ENCODE measurements around the gene KDM4C. TPM values are rescaled to one million over a fixed set of nuclear protein-coding genes. Genes with fewer than 3 reads are reported as not detected.

Gene KDM4C
- total RNA-seq, 1 donor: 50.7 TPM

- Histone ChIP-seq H3K4me2 (ENCODE audit: insufficient read depth, low read length) (no peak overlapping the region), H3K36me3 (ENCODE audit: insufficient read depth, low read length) (no peaks in the 10 kb centered on the region), H3K9me3 (ENCODE audit: low read depth, low read length) (no peaks in the 10 kb centered on the region), H3K79me2 (ENCODE audit: insufficient read depth, low read length) (no peaks in the 10 kb centered on the region), H3K27me3 (ENCODE audit: insufficient read depth, low read length) (no peaks in the 10 kb centered on the region), H2AFZ (ENCODE audit: low read length) (no peak overlapping the region), H3K4me3 (ENCODE audit: insufficient read depth, low read length) (no peak overlapping the region), H3K4me1 (ENCODE audit: insufficient read depth, low read length) (no peaks in the 10 kb centered on the region), H4K20me1 (ENCODE audit: insufficient read depth, low read length) (no peaks in the 10 kb centered on the region), H3K27ac (ENCODE audit: low read depth, low read length) (no peak overlapping the region)
- no peak for DNase-seq (ENCODE audit: insufficient read length, low spot score, missing footprints)
- TF ChIP-seq, protein P1, sequence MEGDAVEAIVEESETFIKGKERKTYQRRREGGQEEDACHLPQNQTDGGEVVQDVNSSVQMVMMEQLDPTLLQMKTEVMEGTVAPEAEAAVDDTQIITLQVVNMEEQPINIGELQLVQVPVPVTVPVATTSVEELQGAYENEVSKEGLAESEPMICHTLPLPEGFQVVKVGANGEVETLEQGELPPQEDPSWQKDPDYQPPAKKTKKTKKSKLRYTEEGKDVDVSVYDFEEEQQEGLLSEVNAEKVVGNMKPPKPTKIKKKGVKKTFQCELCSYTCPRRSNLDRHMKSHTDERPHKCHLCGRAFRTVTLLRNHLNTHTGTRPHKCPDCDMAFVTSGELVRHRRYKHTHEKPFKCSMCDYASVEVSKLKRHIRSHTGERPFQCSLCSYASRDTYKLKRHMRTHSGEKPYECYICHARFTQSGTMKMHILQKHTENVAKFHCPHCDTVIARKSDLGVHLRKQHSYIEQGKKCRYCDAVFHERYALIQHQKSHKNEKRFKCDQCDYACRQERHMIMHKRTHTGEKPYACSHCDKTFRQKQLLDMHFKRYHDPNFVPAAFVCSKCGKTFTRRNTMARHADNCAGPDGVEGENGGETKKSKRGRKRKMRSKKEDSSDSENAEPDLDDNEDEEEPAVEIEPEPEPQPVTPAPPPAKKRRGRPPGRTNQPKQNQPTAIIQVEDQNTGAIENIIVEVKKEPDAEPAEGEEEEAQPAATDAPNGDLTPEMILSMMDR (IDR thresholded peaks at IDR 0.05; ENCODE audit: extremely low read depth, low read depth, low read length): no peak
Observed at GRCh38 chr9:7196467-7196866, 438.7 kb downstream of the KDM4C start.

DNA sequence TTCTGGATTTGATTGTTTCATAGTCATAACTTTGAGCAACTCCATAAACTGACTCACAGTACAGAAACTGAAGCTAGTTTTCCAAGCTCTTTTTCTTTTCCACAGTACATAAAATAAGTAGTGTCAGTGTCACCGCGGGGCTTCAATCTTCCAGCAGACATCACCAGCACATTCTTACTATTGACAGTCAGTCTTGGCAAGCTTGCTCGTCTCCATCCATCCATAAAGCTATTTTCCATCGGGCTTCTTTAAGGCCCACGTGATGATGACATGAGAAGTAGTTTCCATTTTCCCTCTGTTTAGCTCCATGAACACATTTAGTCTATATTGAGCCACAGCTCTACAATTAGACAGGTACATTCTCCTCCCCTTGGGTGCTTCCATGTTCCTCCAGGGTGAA, 443.4 kb downstream of the KDM4C start:
- H3K36me3 ChIP-seq (ENCODE audit: insufficient read depth, low read length): no peaks in the 10 kb centered on the region
- H4K20me1 ChIP-seq (ENCODE audit: insufficient read depth, low read length): no peaks in the 10 kb centered on the region
- H3K4me3 ChIP-seq (ENCODE audit: insufficient read depth, low read length): no peak overlapping the region
- H3K27ac ChIP-seq (ENCODE audit: low read depth, low read length): no peak overlapping the region
- H3K4me2 ChIP-seq (ENCODE audit: insufficient read depth, low read length): no peak overlapping the region
- H3K9me3 ChIP-seq (ENCODE audit: low read depth, low read length): no peaks in the 10 kb centered on the region
- H3K79me2 ChIP-seq (ENCODE audit: insufficient read depth, low read length): no peaks in the 10 kb centered on the region
- TF ChIP-seq, protein P1 (IDR thresholded peaks at IDR 0.05; ENCODE audit: extremely low read depth, low read depth, low read length): no peak
- DNase-seq (ENCODE audit: insufficient read length, low spot score, missing footprints): no peak
- H2AFZ ChIP-seq (ENCODE audit: low read length): no peak overlapping the region
- no peaks in the 10 kb centered on the region for H3K27me3 ChIP-seq (ENCODE audit: insufficient read depth, low read length)
- H3K4me1 ChIP-seq (ENCODE audit: insufficient read depth, low read length): no peaks in the 10 kb centered on the region

DNA sequence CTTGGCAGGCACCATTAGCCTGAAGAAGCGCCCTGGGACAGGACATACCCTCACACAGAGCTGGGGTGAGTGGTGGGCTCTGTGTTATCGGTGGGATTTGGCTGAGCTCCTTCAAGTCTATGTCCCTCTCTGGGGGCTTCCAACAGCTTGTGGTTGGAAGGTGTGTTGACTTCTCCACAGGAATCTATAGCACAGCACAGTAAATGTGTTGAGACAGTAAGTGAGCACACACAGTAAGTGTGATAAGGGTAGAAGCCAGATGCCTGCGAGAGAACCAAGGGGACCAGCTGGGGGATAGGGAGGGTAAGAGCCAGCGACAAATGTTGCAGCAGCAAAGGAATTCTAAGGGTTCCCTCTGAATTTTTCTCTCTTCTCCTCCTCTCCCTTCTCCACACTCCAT, 448.0 kb downstream of the KDM4C start:
- Histone ChIP-seq H3K79me2 (ENCODE audit: insufficient read depth, low read length) (no peaks in the 10 kb centered on the region), H3K9me3 (ENCODE audit: low read depth, low read length) (no peaks in the 10 kb centered on the region), H2AFZ (ENCODE audit: low read length) (no peak overlapping the region), H3K4me1 (ENCODE audit: insufficient read depth, low read length) (no peaks in the 10 kb centered on the region), H3K4me2 (ENCODE audit: insufficient read depth, low read length) (no peak overlapping the region), H4K20me1 (ENCODE audit: insufficient read depth, low read length) (no peaks in the 10 kb centered on the region), H3K27me3 (ENCODE audit: insufficient read depth, low read length) (peaks cover 7% of the 10 kb centered on the region), H3K4me3 (ENCODE audit: insufficient read depth, low read length) (no peak overlapping the region), H3K27ac (ENCODE audit: low read depth, low read length) (no peak overlapping the region), H3K36me3 (ENCODE audit: insufficient read depth, low read length) (no peaks in the 10 kb centered on the region)
- TF ChIP-seq, protein P1 (IDR thresholded peaks at IDR 0.05; ENCODE audit: extremely low read depth, low read depth, low read length): no peak
- DNase-seq (ENCODE audit: insufficient read length, low spot score, missing footprints): no peak

GRCh38 chr9:7206221-7206758, 448.5 kb downstream of the KDM4C start:
- H3K4me3 ChIP-seq (ENCODE audit: insufficient read depth, low read length): no peak overlapping the region
- H2AFZ ChIP-seq (ENCODE audit: low read length): no peak overlapping the region
- H4K20me1 ChIP-seq (ENCODE audit: insufficient read depth, low read length): no peaks in the 10 kb centered on the region
- no peak overlapping the region for H3K4me2 ChIP-seq (ENCODE audit: insufficient read depth, low read length)
- TF ChIP-seq, protein P1 (IDR thresholded peaks at IDR 0.05; ENCODE audit: extremely low read depth, low read depth, low read length): no peak
- no peaks in the 10 kb centered on the region for H3K4me1 ChIP-seq (ENCODE audit: insufficient read depth, low read length)
- no peaks in the 10 kb centered on the region for H3K36me3 ChIP-seq (ENCODE audit: insufficient read depth, low read length)
- H3K9me3 ChIP-seq (ENCODE audit: low read depth, low read length): no peaks in the 10 kb centered on the region
- no peaks in the 10 kb centered on the region for H3K79me2 ChIP-seq (ENCODE audit: insufficient read depth, low read length)
- no peak for DNase-seq (ENCODE audit: insufficient read length, low spot score, missing footprints)
- H3K27me3 ChIP-seq (ENCODE audit: insufficient read depth, low read length): peaks cover 7% of the 10 kb centered on the region
- H3K27ac ChIP-seq (ENCODE audit: low read depth, low read length): no peak overlapping the region

All from osteoblast (primary cell).